Heart left ventricle (tissue), 13 donors: ENCODE measurements around the gene TGM1.

Experiments
- CTCF ChIP-seq, 12 donors: fragments of 200-600 bp; sonication (generic) in 4 of 12; IDR thresholded peaks; one replicate each; pipeline versions ENCODE4 v1.5.0 to v1.8.0; 2018 to 2022; ENCODE audit warnings: antibody characterized with exemption in 12 of 12, mild to moderate bottlenecking in 5 of 12
- POLR2A ChIP-seq, 2 donors: fragments of 450-650 bp; IDR thresholded peaks; one replicate each; pipeline ENCODE4 v1.6.1; 2017; ENCODE audit warnings: antibody characterized with exemption in 2 of 2, mild to moderate bottlenecking in 2 of 2, moderate library complexity in 2 of 2
- donor health status: ischemic (EF 13 %, LVEDD 7.1; RV severe dilation, severe dysfunction).
- donor health status: DM: no; HTN: yes; CAD: no.
- donor health status: DM: no; HTN: no; CAD: no.
- donor health status: ischemic (EF 25% LVEDD 6.9; RV normal size, moderate dysfunction).
- donor health status: ischemic (EF 25% LVEDD 5.7; RV mildly dilated, moderate dysfunction).
- donor health status: ischemic (EF 35%, LVEDD 5.7; RV mildly dilated, moderate dysfunction).
- donor health status: nonischemic (EF 11% LVEDD 7.7; RV severe dilation, severe dysfunction).
- donor health status: DM: yes; HTN: yes; CAD: no.
- donor health status: PGD.
- donor health status: ischemic (EF 29% LVEDD 5.4; RV normal size, mild dysfunction).
- donor health status: nonischemic (EF 23%, LVEDD 6.1; RV moderate dilation, normal function).

DNA sequence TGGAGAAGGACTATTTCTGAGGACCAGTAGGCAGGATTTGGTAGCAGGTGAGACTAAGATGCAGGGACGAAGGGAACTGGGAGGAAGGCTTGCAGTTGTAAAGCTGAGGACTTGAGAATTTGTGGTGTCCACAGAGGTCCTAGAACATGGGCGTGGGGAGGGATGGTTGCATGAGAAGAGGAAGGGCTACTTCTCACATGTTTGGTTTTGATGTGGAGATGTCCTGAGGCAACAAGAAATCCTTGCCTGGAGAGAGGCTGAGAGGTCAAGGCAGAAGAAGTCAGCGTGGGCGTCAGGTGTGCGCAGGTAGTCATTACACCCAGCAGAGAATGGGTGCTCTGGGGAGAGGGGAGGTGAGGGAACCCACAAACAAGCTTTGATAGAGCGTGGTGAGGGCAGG lies 14.1 kb upstream of the TGM1 start:
- TF ChIP-seq POLR2A (IDR thresholded peaks at IDR 0.05): no peak
- no peak for TF ChIP-seq CTCF (IDR thresholded peaks at IDR 0.05)
